ENCODE measurements around the gene PREX1.

- no peak for TF ChIP-seq CTCF (IDR thresholded peaks at IDR 0.05)
- TF ChIP-seq POLR2A (IDR thresholded peaks at IDR 0.05) = no peak
- no peak for TF ChIP-seq POLR2AphosphoS5 (IDR thresholded peaks at IDR 0.05)
Observed at GRCh38 chr20:48722002-48722731, 105.6 kb downstream of the PREX1 start.
